Panc1 (cell line): ENCODE measurements around the gene MEA1. TPM values are rescaled to one million over a fixed set of nuclear protein-coding genes. Genes with fewer than 3 reads are reported as not detected.
"Not testable (repeated sequence)": the region's sequence is repeated elsewhere in the genome, so short reads cannot be mapped to it uniquely, and the experiment has no call there.

Experiments used
- ATAC-seq: fragments of 200-7000 bp; cut with Tn5 transposase; 2 replicates; pipeline ENCODE4 v1.9.1; 2020; ENCODE audit warnings: mild to moderate bottlenecking, moderate library complexity
- BruUV-seq: library from RNA; stranded (reverse); fragments of 400-500 nt; replicated peaks from 2 replicates; lab custom pipeline; 2021; lab: Mats Ljungman, UMichigan
- CTCF ChIA-PET: fragments of 300-600 bp; sonication (Branson Sonifier 250); formaldehyde crosslinking; loops from one replicate; lab custom pipeline; 2022; ENCODE audit warnings: antibody characterized with exemption; lab: Charles Lee
- POLR2A ChIA-PET: fragments of 300-600 bp; sonication (Branson Sonifier 250); formaldehyde crosslinking; loops from one replicate; lab custom pipeline; 2022; ENCODE audit warnings: antibody characterized with exemption; lab: Charles Lee
- DNase-seq: peaks from one replicate; pipeline ENCODE4 v3.0.0-alpha.2; 2010; ENCODE audit warnings: low read depth, low spot score
- H3K27ac ChIP-seq: 2 replicates; pipeline ENCODE4 v1.5.1; 2011; ENCODE audit warnings: mild to moderate bottlenecking, low read length, inconsistent platforms
- H3K27me3 ChIP-seq: fragments of 200-500 bp; sonication (Bioruptor generic); 2 replicates; pipeline ENCODE4 v1.6.0; 2014; ENCODE audit warnings: low read length, inconsistent platforms; ENCODE audit not compliant: control insufficient read depth, insufficient read depth
- H3K36me3 ChIP-seq: fragments of 200-500 bp; sonication (Bioruptor generic); 2 replicates; pipeline ENCODE4 v1.5.1; 2014; ENCODE audit warnings: inconsistent platforms, mild to moderate bottlenecking, low read length, moderate library complexity; ENCODE audit not compliant: control insufficient read depth, insufficient read depth
- H3K4me1 ChIP-seq: 2 replicates; pipeline ENCODE4 v1.5.1; 2011; ENCODE audit warnings: inconsistent platforms, mild to moderate bottlenecking, low read length, moderate library complexity; ENCODE audit not compliant: control insufficient read depth, insufficient read depth
- H3K4me3 ChIP-seq, 2 experiments: 2 replicates each; pipeline ENCODE4 v1.5.1; 2011 to 2012; ENCODE audit warnings: low read depth in 2 of 2, low read length in 2 of 2, mild to moderate bottlenecking in 2 of 2, inconsistent platforms in 1 of 2, moderate library complexity in 1 of 2
- H3K9me3 ChIP-seq: fragments of 200-500 bp; sonication (Bioruptor generic); 2 replicates; pipeline ENCODE4 v1.5.1; 2014; ENCODE audit warnings: low read depth, mild to moderate bottlenecking, inconsistent platforms, low read length, moderate library complexity; ENCODE audit not compliant: control insufficient read depth, insufficient read depth
- POLR2AphosphoS5 ChIP-seq: IDR thresholded peaks from 2 replicates; pipeline ENCODE4 v1.6.1; 2012; ENCODE audit warnings: mild to moderate bottlenecking, low read depth, low read length, moderate library complexity
- SIN3A ChIP-seq: IDR thresholded peaks from 2 replicates; pipeline ENCODE4 v1.6.1; 2012; ENCODE audit warnings: low read depth, mild to moderate bottlenecking, low read length, moderate library complexity, borderline replicate concordance; ENCODE audit not compliant: insufficient read depth
- TCF7L2 ChIP-seq: IDR thresholded peaks from 2 replicates; pipeline ENCODE4 v1.6.1; 2011; ENCODE audit warnings: mild to moderate bottlenecking, low read depth, low read length, inconsistent platforms
- in situ Hi-C: cut with HindIII; loops from 2 replicates; pipeline ENCODE4 v1.10.0; 2016; ENCODE audit warnings: low sequenced_read_pairs, low pct_unique_long_range_greater_than_20kb
- intact Hi-C: fragments of 100-400 bp; cut with micrococcal nuclease; formaldehyde crosslinking; loops from one replicate; pipeline ENCODE4 v1.10.0; 2022; ENCODE audit not compliant: unreplicated experiment
- total RNA-seq: library from RNA; stranded (reverse); gene quantifications from one replicate; pipeline ENCODE4 v1.2.1, GENCODE V29; 2021; ENCODE audit not compliant: unreplicated experiment
- TF ChIP-seq, protein P1 (sequence below): fragments of 450-650 bp; IDR thresholded peaks from 2 replicates; pipeline ENCODE4 v1.5.1; 2017; ENCODE audit warnings: mild to moderate bottlenecking
- TF ChIP-seq, protein P2 (sequence below), 2 experiments: IDR thresholded peaks; 2 replicates each; pipeline ENCODE4 v1.6.1; 2011 to 2012; ENCODE audit warnings: low read depth in 2 of 2, control low read depth in 1 of 2, low read length in 1 of 2, mild to moderate bottlenecking in 1 of 2, moderate library complexity in 1 of 2; ENCODE audit not compliant: insufficient read depth in 1 of 2

The MEA1 gene
- total RNA-seq, 1 experiment from 2014 or later: 111 TPM

DNA sequence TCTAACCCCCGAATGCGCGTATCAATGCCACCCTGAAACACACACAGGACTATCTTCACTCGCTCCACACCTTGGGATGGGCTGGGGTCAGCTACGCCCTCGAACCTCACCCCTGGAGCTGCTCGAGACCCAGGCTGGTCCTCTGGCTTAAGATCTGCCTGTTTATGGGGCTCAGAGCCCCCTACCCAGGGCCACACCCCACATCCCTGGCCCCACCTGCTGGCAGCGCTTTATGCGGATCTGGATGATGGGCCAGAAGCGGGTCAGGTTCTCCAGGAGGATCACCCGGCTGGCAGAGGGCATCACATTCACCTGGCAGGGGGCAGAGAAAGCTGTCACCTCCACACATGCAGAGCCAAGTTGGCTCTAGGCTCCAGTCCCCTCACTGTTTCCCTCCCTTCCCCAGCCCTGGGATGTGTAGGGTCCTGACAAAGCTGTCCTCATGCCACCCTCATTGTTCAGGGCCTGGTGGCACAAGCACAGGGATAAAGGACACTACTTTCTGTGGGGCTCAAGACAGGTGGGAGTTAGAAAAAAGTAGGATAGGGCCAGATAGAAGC is 31.7 kb upstream of the MEA1 start:
- Histone ChIP-seq H3K27ac (no peak overlapping the region), H3K36me3 (no peaks in the 10 kb centered on the region; the same call in 1 of the 2 replicates), H3K4me1 (no peaks in the 10 kb centered on the region), H3K4me3 (no peak overlapping the region), H3K9me3 (no peaks in the 10 kb centered on the region), H3K27me3 (no peaks in the 10 kb centered on the region)
- intact Hi-C loops: no loop called here
- DNase-seq (no peak), ATAC-seq (no peak)
- ChIA-PET POLR2A (no interaction called here), CTCF (no interaction called here)
- in situ Hi-C loops: no loop called here
- BruUV-seq: no TSS peak
- no peak for TF ChIP-seq SIN3A
- TF ChIP-seq POLR2AphosphoS5: no peak
- TF ChIP-seq, protein P1, sequence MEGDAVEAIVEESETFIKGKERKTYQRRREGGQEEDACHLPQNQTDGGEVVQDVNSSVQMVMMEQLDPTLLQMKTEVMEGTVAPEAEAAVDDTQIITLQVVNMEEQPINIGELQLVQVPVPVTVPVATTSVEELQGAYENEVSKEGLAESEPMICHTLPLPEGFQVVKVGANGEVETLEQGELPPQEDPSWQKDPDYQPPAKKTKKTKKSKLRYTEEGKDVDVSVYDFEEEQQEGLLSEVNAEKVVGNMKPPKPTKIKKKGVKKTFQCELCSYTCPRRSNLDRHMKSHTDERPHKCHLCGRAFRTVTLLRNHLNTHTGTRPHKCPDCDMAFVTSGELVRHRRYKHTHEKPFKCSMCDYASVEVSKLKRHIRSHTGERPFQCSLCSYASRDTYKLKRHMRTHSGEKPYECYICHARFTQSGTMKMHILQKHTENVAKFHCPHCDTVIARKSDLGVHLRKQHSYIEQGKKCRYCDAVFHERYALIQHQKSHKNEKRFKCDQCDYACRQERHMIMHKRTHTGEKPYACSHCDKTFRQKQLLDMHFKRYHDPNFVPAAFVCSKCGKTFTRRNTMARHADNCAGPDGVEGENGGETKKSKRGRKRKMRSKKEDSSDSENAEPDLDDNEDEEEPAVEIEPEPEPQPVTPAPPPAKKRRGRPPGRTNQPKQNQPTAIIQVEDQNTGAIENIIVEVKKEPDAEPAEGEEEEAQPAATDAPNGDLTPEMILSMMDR: no peak

DNA sequence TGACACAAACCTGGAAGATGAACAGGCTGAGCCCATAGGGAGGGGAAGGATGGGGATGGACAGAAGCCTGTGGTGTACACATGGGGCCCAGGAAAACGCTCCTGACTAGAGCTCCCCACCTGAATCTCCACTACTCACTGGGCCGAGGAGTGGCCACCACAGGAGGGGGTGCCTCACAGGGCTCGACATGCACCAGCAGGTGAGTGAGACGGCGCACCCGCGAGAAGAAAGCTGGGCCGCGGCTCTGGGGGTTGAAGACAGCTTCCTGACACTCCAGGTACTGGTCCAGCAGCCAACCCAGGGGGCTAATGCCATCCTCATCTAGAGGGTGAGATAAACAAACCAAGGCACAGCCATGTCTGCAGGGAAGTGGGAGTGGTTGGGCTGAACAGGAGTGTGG is 29.6 kb upstream of the MEA1 start:
- H3K4me3 ChIP-seq: no peak overlapping the region
- H3K27ac ChIP-seq: no peak overlapping the region
- ATAC-seq (no peak), DNase-seq (no peak)
- intact Hi-C loops: no loop called here
- H3K36me3 ChIP-seq: no peaks in the 10 kb centered on the region; the same call in 1 of the 2 replicates
- TF ChIP-seq POLR2AphosphoS5: no peak
- no peak for TF ChIP-seq SIN3A
- TF ChIP-seq, protein P2, sequence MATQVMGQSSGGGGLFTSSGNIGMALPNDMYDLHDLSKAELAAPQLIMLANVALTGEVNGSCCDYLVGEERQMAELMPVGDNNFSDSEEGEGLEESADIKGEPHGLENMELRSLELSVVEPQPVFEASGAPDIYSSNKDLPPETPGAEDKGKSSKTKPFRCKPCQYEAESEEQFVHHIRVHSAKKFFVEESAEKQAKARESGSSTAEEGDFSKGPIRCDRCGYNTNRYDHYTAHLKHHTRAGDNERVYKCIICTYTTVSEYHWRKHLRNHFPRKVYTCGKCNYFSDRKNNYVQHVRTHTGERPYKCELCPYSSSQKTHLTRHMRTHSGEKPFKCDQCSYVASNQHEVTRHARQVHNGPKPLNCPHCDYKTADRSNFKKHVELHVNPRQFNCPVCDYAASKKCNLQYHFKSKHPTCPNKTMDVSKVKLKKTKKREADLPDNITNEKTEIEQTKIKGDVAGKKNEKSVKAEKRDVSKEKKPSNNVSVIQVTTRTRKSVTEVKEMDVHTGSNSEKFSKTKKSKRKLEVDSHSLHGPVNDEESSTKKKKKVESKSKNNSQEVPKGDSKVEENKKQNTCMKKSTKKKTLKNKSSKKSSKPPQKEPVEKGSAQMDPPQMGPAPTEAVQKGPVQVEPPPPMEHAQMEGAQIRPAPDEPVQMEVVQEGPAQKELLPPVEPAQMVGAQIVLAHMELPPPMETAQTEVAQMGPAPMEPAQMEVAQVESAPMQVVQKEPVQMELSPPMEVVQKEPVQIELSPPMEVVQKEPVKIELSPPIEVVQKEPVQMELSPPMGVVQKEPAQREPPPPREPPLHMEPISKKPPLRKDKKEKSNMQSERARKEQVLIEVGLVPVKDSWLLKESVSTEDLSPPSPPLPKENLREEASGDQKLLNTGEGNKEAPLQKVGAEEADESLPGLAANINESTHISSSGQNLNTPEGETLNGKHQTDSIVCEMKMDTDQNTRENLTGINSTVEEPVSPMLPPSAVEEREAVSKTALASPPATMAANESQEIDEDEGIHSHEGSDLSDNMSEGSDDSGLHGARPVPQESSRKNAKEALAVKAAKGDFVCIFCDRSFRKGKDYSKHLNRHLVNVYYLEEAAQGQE (IDR thresholded peaks at IDR 0.05; ENCODE audit: insufficient read depth in 1 of 2, low read depth in 2 of 2, low read length in 1 of 2): no peak
- TF ChIP-seq TCF7L2: no peak
- TF ChIP-seq, protein P1: no peak
- BruUV-seq: no TSS peak
- ChIA-PET CTCF (no interaction called here), POLR2A (interaction anchor here (0.6 kb wide), 1 partner anchor 51 kb away, joined by 7 read pairs; no protein-coding TSS in a partner anchor)
- in situ Hi-C loops: no loop called here
- H3K27me3 ChIP-seq: no peaks in the 10 kb centered on the region
- H3K4me1 ChIP-seq: no peaks in the 10 kb centered on the region
- no peaks in the 10 kb centered on the region for H3K9me3 ChIP-seq

DNA sequence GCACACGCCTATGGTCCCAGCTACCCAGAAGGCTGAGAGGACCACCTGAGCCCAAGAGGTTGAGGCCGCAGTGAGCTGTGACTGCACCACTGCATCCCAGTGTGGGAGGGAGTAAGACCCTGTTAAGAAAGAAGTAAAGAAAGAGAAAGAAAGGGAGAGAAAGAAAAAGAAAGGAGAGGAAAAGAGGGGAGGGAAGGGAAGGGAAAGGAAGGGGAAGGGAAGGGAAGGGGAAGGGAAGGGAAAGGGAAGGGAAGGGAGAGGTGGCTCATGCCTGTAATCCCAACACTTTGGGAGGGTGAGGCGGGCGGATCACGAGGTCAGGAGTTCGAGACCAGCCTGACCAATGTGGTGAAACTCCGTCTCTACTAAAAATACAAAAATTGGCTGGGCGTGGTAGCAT is 27.7 kb upstream of the MEA1 start:
- in situ Hi-C loops, intact Hi-C loops, POLR2A ChIA-PET, H3K4me3 ChIP-seq, H3K27me3 ChIP-seq, ATAC-seq, DNase-seq, H3K4me1 ChIP-seq, H3K36me3 ChIP-seq, H3K9me3 ChIP-seq, H3K27ac ChIP-seq, BruUV-seq: not testable (repeated sequence)
- CTCF ChIA-PET: interaction anchor here (0.8 kb wide), 1 partner anchor 133 kb away, joined by 15 read pairs; no protein-coding TSS in a partner anchor
